IPS-18a (cell line): Measurements from ENCODE around the gene BAZ2B.
"Not testable (repeated sequence)": the region's sequence is repeated elsewhere in the genome, so short reads cannot be mapped to it uniquely, and the experiment has no call there.

Source experiments
- H3K27ac ChIP-seq: one replicate; pipeline ENCODE4 v1.5.1; 2013; ENCODE audit warnings: low read length
- H3K27me3 ChIP-seq: one replicate; pipeline ENCODE4 v1.6.1; 2013; ENCODE audit warnings: mild to moderate bottlenecking, low read length; ENCODE audit not compliant: control insufficient read depth, insufficient read depth
- H3K36me3 ChIP-seq: one replicate; pipeline ENCODE4 v1.6.1; 2013; ENCODE audit warnings: low read depth, low read length; ENCODE audit not compliant: control insufficient read depth
- H3K4me1 ChIP-seq: one replicate; pipeline ENCODE4 v1.6.1; 2013; ENCODE audit warnings: low read depth, low read length; ENCODE audit not compliant: control insufficient read depth
- H3K4me3 ChIP-seq: one replicate; pipeline ENCODE4 v1.5.1; 2013; ENCODE audit warnings: low read length
- H3K9ac ChIP-seq: one replicate; pipeline ENCODE4 v1.6.1; 2013; ENCODE audit warnings: mild to moderate bottlenecking, low read length, moderate library complexity
- H3K9me3 ChIP-seq: one replicate; pipeline ENCODE4 v1.6.1; 2013; ENCODE audit warnings: low read depth, low read length; ENCODE audit not compliant: control insufficient read depth

BAZ2B gene

DNA sequence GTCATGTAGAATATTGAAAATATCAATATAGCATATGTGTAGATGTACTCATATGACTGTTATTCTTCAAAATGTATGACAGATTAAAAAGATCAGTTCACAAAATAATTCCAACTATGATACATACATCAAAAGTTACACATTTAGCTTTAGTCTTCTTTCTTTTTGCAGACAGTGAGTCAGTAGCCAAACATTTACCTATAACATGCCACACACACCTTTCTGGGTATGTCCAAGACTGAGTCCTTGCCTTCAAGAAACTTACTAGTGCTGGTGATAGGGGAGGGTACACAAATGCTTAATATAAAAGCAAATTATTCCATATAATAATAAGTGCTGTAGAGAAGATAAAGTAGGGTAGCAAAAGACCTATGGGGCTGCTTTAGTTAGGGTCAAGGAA, 176.9 kb downstream of the BAZ2B start:
- H3K9me3 ChIP-seq, result no peaks in the 10 kb centered on the region

DNA sequence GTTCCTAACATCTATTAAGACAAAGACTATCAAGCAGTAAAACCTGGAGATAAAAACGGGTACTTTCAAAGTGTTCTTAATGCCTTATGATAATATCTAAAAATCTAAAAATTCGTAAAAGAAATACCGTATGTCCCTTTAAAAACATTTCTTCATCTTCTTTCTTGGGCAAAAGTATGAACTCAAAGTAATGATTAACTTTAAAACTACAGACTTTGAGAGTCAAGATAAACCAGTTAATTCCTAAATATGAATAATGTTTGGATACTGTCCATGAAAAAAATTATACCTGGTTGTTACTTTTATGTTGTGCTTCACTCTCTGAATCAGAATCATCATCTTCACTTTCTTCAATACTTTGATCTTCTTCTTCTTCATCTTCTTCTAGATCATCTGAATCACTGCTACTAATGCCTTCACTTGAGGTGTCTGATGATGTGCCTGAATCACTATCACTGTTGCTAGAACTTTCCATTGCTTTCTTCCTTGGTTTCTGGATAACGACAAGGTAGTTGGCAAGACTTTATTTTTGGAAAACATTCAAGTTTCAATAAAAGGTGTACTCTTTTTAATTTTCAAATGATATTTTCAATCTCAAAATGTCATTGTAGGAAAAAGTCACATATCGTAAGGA, 177.5 kb downstream of the BAZ2B start:
- Histone ChIP-seq H3K9me3 (no peaks in the 10 kb centered on the region), H3K36me3 (peaks cover 39% of the 10 kb centered on the region)

More for the DNA sequence above, 176.9 kb downstream of the BAZ2B start:
- Histone ChIP-seq H3K36me3 (peaks cover 44% of the 10 kb centered on the region), H3K4me1 (no peaks in the 10 kb centered on the region), H3K4me3 (no peak overlapping the region), H3K9ac (no peak overlapping the region), H3K27me3 (no peaks in the 10 kb centered on the region), H3K27ac (no peak overlapping the region)

DNA sequence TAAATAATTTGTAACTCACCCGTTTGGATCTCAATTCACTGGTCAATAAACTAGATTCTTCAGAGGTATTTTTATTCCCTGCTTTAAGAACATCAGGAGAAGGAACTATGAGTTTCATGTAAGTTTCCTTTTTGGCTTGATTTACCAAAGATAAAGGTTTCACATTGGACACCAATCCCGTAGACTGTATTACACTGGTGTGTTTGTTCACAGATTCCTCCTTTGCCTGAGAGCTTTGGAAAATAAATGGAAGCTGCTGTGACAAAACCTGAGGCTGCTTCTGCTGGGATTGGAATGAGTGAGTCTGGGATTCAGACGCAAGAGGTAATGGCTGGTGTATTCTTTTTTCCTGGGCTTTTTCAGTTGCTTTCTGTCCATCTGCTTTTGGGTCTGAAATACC, 178.1 kb downstream of the BAZ2B start:
- H3K4me1 ChIP-seq, result no peaks in the 10 kb centered on the region
- H3K9ac ChIP-seq, result no peak overlapping the region
- no peaks in the 10 kb centered on the region for H3K27me3 ChIP-seq
- peaks cover 37% of the 10 kb centered on the region for H3K36me3 ChIP-seq
- no peak overlapping the region for H3K27ac ChIP-seq
- no peaks in the 10 kb centered on the region for H3K9me3 ChIP-seq
- no peak overlapping the region for H3K4me3 ChIP-seq

More for the DNA sequence above, 177.5 kb downstream of the BAZ2B start:
- Histone ChIP-seq H3K9ac (no peak overlapping the region), H3K4me1 (no peaks in the 10 kb centered on the region), H3K27me3 (no peaks in the 10 kb centered on the region), H3K4me3 (no peak overlapping the region), H3K27ac (no peak overlapping the region)

DNA sequence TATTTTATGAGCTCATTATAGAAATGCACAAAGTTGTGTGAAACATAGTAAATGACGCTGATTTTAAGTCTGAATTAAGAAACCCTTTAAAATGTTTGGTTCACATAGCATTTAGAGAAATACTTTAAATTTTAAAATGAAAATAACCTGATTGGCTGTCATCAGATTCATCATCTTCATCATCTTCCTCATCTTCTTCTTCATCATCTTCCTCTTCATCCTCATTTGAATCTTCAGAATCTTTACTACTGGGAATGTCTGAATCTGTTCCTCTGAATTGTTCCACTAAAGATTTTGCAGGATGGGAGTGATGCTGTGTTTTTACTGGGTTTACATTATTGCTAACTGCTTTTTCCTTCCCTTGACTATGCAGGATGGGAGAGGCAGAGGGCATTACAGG, 183.7 kb downstream of the BAZ2B start:
- Histone ChIP-seq H3K27me3 (no peaks in the 10 kb centered on the region), H3K9me3 (no peaks in the 10 kb centered on the region), H3K27ac (no peak overlapping the region), H3K4me1 (no peaks in the 10 kb centered on the region), H3K9ac (no peak overlapping the region), H3K4me3 (no peak overlapping the region), H3K36me3 (peaks cover 47% of the 10 kb centered on the region)

DNA sequence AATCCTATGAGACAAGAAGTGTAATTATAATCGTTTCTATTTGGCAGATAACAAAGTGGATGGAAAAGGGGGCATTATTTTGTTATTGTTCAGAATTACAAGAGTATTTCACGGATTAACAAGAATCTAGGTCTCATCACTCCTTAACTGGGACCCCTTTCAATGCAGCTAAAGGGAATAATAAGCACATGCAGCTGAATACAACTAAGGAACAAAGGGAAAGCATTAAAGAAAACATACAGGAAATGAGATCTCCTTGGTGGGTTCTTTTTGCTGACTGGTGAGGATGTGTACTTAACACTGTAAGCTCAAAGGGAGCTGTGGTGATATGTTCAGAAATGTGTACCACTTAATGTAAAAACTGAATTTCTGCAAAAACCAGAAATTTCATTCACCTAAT, 189.3 kb downstream of the BAZ2B start:
- peaks cover 50% of the 10 kb centered on the region for H3K36me3 ChIP-seq
- no peak overlapping the region for H3K27ac ChIP-seq
- no peaks in the 10 kb centered on the region for H3K4me1 ChIP-seq
- H3K9ac ChIP-seq, result no peak overlapping the region
- H3K9me3 ChIP-seq, result no peaks in the 10 kb centered on the region
- H3K27me3 ChIP-seq, result no peaks in the 10 kb centered on the region
- no peak overlapping the region for H3K4me3 ChIP-seq

DNA sequence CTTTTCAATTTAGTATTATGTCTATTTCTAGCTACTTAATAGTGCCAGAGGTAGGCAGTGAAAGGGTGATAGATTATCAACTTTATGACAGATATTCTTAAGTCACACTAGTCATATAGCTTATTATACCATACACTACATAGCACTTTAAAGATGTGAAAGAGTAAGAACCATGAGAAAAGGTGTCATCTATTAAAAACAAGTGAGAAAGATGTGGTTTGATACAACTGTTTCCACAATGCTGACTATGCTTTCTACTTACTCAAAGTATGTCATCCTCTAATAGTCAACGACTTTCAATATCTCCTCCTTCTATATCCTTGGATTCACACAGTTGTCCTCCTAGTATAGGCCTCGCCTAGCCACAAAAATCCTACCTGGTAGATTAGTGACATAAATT, 196.9 kb downstream of the BAZ2B start:
- H3K9ac ChIP-seq, result no peak overlapping the region
- H3K36me3 ChIP-seq, result peaks cover 8% of the 10 kb centered on the region
- no peak overlapping the region for H3K27ac ChIP-seq
- no peaks in the 10 kb centered on the region for H3K27me3 ChIP-seq
- H3K9me3 ChIP-seq, result no peaks in the 10 kb centered on the region
- H3K4me1 ChIP-seq, result no peaks in the 10 kb centered on the region
- no peak overlapping the region for H3K4me3 ChIP-seq

DNA sequence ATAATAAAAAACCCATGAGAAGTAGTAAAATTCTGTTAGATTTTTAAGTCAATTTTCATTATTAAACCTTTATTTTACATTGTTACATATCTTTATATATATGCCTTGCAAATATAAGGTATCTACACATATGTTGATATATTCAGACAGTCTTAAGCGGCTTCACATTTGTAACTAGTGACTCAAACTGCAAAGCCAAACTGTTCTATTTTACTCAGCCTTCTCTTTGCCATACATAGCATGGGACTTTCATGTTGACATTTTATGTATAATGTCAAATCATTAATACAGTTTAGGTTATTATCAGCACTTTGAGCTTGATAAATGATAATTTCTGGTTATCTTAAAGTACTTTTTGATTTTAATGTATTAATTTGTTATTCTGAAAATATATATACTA, 204.9 kb downstream of the BAZ2B start:
- H3K4me1 ChIP-seq, result no peaks in the 10 kb centered on the region
- H3K36me3 ChIP-seq, result peaks cover 22% of the 10 kb centered on the region
- H3K4me3 ChIP-seq, result no peak overlapping the region
- no peak overlapping the region for H3K9ac ChIP-seq
- no peaks in the 10 kb centered on the region for H3K9me3 ChIP-seq
- no peak overlapping the region for H3K27ac ChIP-seq
- no peaks in the 10 kb centered on the region for H3K27me3 ChIP-seq

DNA sequence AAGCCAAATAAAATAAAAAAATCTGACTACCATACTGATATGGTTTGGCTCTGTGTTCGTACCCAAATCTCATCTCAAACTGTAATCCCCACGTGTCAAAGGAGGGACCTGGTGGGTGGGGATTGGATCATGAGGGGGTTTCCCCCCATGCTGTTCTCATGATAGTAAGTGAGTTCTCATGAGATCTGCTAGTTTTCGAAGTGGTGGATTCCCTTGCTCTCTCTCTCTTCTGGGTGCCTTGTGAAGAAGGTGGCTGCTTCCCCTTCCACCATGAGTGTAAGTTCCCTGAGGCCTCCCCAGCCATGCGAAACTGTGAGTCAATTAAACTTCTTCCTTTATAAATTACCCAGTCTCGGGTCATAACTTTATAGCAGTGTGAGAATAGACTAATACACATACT, 206.1 kb downstream of the BAZ2B start:
- H3K4me1 ChIP-seq, result no peaks in the 10 kb centered on the region
- no peak overlapping the region for H3K27ac ChIP-seq
- no peak overlapping the region for H3K9ac ChIP-seq
- peaks cover 32% of the 10 kb centered on the region for H3K36me3 ChIP-seq
- no peaks in the 10 kb centered on the region for H3K9me3 ChIP-seq
- no peak overlapping the region for H3K4me3 ChIP-seq
- H3K27me3 ChIP-seq, result no peaks in the 10 kb centered on the region

DNA sequence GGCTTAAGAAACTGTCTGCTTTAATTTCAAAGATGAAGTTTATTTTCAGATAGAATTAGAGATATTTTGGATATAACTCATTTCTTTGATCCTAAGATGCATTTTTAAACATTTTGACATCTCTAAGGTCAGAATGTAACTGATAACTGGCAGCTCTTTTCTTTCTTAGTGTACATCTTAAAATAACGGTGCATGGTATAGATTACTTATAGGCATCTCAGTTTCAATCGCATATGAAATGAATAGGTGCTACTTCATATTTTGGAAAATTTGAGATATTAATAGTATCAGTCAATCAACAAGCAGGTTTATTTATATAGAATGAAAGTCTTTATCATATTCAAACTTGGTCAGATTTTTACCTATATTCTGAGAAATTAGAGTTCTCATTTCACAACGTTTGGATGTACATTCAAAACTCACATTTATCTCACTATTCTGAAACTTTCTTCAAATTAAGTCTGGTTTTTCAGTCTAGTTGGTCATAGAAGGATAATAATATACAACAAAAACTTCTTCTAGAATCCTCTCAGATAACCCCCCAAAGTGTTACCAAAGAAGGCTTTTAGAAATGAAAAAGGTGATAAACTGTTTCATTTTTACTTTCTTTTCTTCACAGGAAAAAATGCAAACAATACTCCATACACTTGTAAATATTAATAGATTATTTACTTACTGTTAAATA, 207.1 kb downstream of the BAZ2B start:
- Histone ChIP-seq H3K9ac (no peak overlapping the region), H3K36me3 (peaks cover 32% of the 10 kb centered on the region), H3K4me3 (no peak overlapping the region), H3K27me3 (no peaks in the 10 kb centered on the region), H3K27ac (no peak overlapping the region), H3K9me3 (no peaks in the 10 kb centered on the region), H3K4me1 (no peaks in the 10 kb centered on the region)

DNA sequence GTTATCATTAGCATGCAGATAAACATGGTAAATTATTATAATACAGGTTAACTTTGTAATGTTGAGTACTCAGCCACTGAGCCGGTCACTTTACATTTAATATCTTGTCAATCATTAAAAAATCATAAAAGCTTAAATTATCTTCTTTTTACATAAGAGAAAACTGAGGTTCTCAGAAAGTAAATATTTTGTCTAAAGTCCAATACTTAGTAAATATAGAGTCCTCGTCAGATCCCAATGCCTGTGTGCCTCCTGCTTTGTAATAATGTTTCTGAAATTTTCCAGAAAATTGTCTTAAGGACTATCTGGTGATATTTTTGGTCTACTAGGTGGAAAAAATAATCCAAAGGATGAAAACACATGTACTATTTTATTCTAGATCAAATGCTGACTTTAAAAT, 213.6 kb downstream of the BAZ2B start:
- Histone ChIP-seq H3K27me3 (no peaks in the 10 kb centered on the region), H3K4me3 (no peak overlapping the region), H3K27ac (no peak overlapping the region), H3K4me1 (no peaks in the 10 kb centered on the region), H3K36me3 (peaks cover 16% of the 10 kb centered on the region), H3K9me3 (no peaks in the 10 kb centered on the region), H3K9ac (no peak overlapping the region)

DNA sequence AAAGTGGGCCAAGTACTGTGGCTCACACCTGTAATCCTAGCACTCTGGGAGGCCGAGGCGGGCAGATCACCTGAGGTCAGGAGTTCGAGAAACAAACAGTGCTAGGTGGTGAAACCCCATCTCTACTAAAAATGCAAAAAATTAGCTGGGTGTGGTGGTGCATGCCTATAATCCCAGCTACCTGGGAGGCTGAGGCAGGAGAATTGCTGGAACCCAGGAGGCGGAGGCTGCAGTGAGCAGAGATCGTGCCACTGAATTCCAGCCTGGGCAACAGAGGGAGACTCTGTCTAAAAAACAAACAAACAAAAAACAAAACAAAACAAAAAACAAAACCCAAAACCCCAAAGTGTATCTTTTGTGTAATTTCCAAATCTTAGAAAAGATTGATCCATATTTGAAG, 214.2 kb downstream of the BAZ2B start:
- not testable (repeated sequence) for H3K4me3 ChIP-seq, H3K9me3 ChIP-seq, H3K27me3 ChIP-seq, H3K4me1 ChIP-seq, H3K9ac ChIP-seq, H3K27ac ChIP-seq
- H3K36me3 ChIP-seq, result peaks cover 16% of the 10 kb centered on the region
